K562 (cell line): ENCODE results near the gene HLA-DOA.

Experiments
- CREBBP ChIP-seq: IDR thresholded peaks from one replicate; pipeline ENCODE4 v1.6.1; 2012; ENCODE audit warnings: low read depth, mild to moderate bottlenecking, control low read depth, inconsistent platforms, low read length
- EZH2 ChIP-seq: IDR thresholded peaks from 2 replicates; pipeline ENCODE4 v1.6.1; 2012; ENCODE audit warnings: low read depth, mild to moderate bottlenecking, inconsistent platforms, low read length, borderline replicate concordance
- POLR2A ChIP-seq: fragments of 450-650 bp; conservative IDR thresholded peaks from 2 replicates; pipeline ENCODE4 v1.6.1; 2016
- SAP30 ChIP-seq: fragments of 200-600 bp; sonication (generic); IDR thresholded peaks from 2 replicates; pipeline ENCODE4 v1.6.1; 2012; ENCODE audit warnings: borderline replicate concordance, low read depth, mild to moderate bottlenecking, moderate library complexity, low read length, control low read depth, inconsistent platforms; ENCODE audit not compliant: insufficient read depth, poor library complexity, severe bottlenecking
- SREBF2 ChIP-seq: sonication (generic); formaldehyde crosslinking; IDR thresholded peaks from 2 replicates; pipeline ENCODE4 v1.4.0; 2020; ENCODE audit warnings: mild to moderate bottlenecking, missing genetic modification reagents
- ZBTB11 ChIP-seq, 3 experiments: fragments of 200-800 bp in 1 of 3; fragments of 250-450 bp in 1 of 3; fragments of 450-650 bp in 1 of 3; sonication (Bioruptor Pico) in 1 of 3; sonication (Bioruptor generic) in 1 of 3; formaldehyde crosslinking in 1 of 3; IDR thresholded peaks; 2 replicates each; pipeline versions ENCODE4 v1.6.1 to v1.8.0; 2016 to 2022; ENCODE audit warnings: mild to moderate bottlenecking in 2 of 3, missing genetic modification characterization in 2 of 3, missing compliant biosample characterization in 1 of 3, moderate library complexity in 1 of 3
- TF ChIP-seq, protein P1 (sequence below): fragments of 250-450 bp; sonication (Bioruptor Pico); IDR thresholded peaks from 2 replicates; pipeline ENCODE4 v1.5.0; 2020; ENCODE audit warnings: mild to moderate bottlenecking

DNA sequence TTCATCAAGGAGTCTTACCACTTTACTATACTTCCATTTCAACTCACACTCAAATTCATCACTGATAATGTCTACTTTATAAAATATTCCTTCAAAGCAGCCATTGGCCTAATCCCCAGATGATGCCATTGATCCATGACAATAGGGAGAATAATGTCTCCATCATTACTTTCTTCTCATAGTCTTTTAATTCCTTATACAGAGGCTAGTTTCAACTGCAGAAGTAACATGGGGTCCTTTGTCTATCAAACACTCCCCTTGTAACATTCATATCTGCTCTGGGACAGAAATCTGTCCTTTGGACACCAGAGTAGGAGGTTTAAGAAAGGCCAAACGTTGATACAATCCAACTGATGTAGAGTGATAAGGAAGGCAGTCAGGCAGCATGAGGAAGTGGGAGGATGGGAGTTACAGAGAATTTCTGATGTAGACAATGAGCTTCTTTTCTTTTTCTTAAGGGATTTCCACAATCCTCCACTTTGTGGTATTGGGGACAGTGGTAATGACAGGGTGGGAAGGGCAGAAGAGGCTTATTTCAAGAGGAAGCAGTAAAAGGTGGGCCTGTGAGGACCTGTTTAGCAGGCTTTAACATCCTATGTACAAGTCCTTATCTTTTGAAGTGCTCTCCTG lies 18.9 kb upstream of the HLA-DOA start:
- no peak for TF ChIP-seq SAP30
- no peak for TF ChIP-seq POLR2A
- no peak for TF ChIP-seq CREBBP
- TF ChIP-seq SREBF2 (CRISPR knock-in tag) = no peak
- TF ChIP-seq EZH2 = no peak
- TF ChIP-seq ZBTB11 (CRISPR knock-in tag; IDR thresholded peaks at IDR 0.05) = no peak
- TF ChIP-seq, protein P1, sequence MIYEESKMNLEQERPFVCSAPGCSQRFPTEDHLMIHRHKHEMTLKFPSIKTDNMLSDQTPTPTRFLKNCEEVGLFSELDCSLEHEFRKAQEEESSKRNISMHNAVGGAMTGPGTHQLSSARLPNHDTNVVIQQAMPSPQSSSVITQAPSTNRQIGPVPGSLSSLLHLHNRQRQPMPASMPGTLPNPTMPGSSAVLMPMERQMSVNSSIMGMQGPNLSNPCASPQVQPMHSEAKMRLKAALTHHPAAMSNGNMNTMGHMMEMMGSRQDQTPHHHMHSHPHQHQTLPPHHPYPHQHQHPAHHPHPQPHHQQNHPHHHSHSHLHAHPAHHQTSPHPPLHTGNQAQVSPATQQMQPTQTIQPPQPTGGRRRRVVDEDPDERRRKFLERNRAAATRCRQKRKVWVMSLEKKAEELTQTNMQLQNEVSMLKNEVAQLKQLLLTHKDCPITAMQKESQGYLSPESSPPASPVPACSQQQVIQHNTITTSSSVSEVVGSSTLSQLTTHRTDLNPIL (CRISPR knock-in tag) = no peak
